ENCODE measurements around the gene PM20D1. TPM values are rescaled to one million over a fixed set of nuclear protein-coding genes. Genes with fewer than 3 reads are reported as not detected.
"Not testable (repeated sequence)": the region's sequence is repeated elsewhere in the genome, so short reads cannot be mapped to it uniquely, and the experiment has no call there.

The PM20D1 gene
- total RNA-seq, 1 donor: 0.42 TPM

DNA sequence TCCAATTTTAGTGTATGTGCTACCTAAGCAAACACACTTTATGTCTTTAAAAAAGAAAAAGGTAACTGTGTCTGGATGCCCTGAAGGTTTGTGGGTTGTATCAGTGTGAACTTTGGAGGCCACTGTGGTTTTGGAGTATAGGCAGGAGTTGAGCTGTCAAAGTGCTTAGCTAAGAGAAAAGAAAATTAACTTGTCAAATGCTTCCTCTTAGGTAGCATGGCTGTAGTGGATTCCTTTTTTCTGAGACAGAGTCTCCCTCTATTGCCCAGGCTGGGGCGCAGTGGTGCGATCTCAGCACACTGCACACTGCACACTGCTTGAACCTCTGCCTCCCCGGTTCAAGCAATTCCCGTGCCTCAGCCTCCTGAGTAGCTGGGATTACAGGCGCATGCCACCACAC lies 25.8 kb downstream of the PM20D1 start:
- no peak overlapping the region for H3K4me3 ChIP-seq (ENCODE audit: low read length)
- no peaks in the 10 kb centered on the region for H3K4me1 ChIP-seq (ENCODE audit: insufficient read depth, low read length)
- H3K27me3 ChIP-seq (ENCODE audit: insufficient read depth, low read length): no peaks in the 10 kb centered on the region
- no peaks in the 10 kb centered on the region for H3K9me3 ChIP-seq (ENCODE audit: low read depth, low read length)

DNA sequence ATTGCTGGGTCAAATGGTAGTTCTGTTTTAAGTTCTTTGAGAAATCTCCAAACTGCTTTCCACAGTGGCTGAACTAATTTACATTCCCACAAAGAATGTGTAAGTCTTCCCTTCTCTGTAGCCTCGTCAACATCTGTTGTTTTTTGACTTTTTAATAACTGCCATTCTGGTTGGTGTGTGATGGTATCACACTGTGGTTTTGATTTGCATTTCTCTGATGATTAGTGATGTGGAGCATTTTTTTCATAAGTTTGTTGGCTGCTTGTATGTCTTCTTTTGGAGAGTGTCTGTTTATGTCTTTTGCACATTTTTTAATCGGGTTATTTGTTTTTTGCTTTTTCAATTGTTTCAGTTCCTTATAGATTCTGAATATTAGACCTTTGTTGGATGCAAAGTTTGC lies 26.7 kb downstream of the PM20D1 start:
- not testable (repeated sequence) for H3K4me3 ChIP-seq (ENCODE audit: low read length); H3K4me1 ChIP-seq (ENCODE audit: insufficient read depth, low read length); H3K27me3 ChIP-seq (ENCODE audit: insufficient read depth, low read length); H3K9me3 ChIP-seq (ENCODE audit: low read depth, low read length)

GRCh38 chr1:205822397-205822796 lies 27.5 kb downstream of the PM20D1 start:
- Histone ChIP-seq H3K27me3 (ENCODE audit: insufficient read depth, low read length) (no peaks in the 10 kb centered on the region), H3K4me1 (ENCODE audit: insufficient read depth, low read length) (no peaks in the 10 kb centered on the region), H3K9me3 (ENCODE audit: low read depth, low read length) (no peaks in the 10 kb centered on the region), H3K4me3 (ENCODE audit: low read length) (no peak overlapping the region)

- Histone ChIP-seq H3K27me3 (ENCODE audit: insufficient read depth, low read length) (peaks cover 13% of the 10 kb centered on the region), H3K4me3 (ENCODE audit: low read length) (no peak overlapping the region)
Observed at GRCh38 chr1:205817988-205818387, 31.9 kb downstream of the PM20D1 start.

DNA sequence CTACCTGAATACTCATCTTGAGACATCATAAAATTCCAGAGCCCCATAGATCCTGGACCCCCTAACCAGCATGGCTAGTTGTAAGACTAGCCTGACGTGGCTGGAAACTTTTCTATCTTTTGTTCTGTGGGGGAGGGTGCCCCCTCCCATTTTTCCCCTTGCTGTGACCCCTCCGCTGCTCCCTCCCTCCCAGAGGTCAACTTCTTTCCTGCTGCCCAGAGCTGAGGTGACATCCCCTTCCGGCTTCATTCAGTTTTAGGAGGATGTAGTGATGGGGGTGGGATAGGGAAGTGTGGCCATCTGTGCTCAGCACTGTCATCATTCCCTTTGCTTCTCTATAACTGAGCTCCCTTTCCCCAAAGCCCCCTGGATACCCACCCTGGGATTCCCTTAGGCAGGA lies 32.6 kb downstream of the PM20D1 start:
- no peak overlapping the region for H3K4me3 ChIP-seq (ENCODE audit: low read length)
- peaks cover 11% of the 10 kb centered on the region for H3K4me1 ChIP-seq (ENCODE audit: insufficient read depth, low read length)
- no peaks in the 10 kb centered on the region for H3K9me3 ChIP-seq (ENCODE audit: low read depth, low read length)
- H3K27me3 ChIP-seq (ENCODE audit: insufficient read depth, low read length): peaks cover 13% of the 10 kb centered on the region

More at GRCh38 chr1:205817988-205818387, 31.9 kb downstream of the PM20D1 start:
- peaks cover 9% of the 10 kb centered on the region for H3K4me1 ChIP-seq (ENCODE audit: insufficient read depth, low read length)
- H3K9me3 ChIP-seq (ENCODE audit: low read depth, low read length): no peaks in the 10 kb centered on the region

GRCh38 chr1:205813755-205814058 lies 36.2 kb downstream of the PM20D1 start:
- H3K27me3 ChIP-seq (ENCODE audit: insufficient read depth, low read length): peaks cover 13% of the 10 kb centered on the region
- peaks cover 33% of the 10 kb centered on the region for H3K4me1 ChIP-seq (ENCODE audit: insufficient read depth, low read length)
- peak overlapping the region; percentile 70 for H3K4me3 ChIP-seq (ENCODE audit: low read length)
- no peaks in the 10 kb centered on the region for H3K9me3 ChIP-seq (ENCODE audit: low read depth, low read length)

DNA sequence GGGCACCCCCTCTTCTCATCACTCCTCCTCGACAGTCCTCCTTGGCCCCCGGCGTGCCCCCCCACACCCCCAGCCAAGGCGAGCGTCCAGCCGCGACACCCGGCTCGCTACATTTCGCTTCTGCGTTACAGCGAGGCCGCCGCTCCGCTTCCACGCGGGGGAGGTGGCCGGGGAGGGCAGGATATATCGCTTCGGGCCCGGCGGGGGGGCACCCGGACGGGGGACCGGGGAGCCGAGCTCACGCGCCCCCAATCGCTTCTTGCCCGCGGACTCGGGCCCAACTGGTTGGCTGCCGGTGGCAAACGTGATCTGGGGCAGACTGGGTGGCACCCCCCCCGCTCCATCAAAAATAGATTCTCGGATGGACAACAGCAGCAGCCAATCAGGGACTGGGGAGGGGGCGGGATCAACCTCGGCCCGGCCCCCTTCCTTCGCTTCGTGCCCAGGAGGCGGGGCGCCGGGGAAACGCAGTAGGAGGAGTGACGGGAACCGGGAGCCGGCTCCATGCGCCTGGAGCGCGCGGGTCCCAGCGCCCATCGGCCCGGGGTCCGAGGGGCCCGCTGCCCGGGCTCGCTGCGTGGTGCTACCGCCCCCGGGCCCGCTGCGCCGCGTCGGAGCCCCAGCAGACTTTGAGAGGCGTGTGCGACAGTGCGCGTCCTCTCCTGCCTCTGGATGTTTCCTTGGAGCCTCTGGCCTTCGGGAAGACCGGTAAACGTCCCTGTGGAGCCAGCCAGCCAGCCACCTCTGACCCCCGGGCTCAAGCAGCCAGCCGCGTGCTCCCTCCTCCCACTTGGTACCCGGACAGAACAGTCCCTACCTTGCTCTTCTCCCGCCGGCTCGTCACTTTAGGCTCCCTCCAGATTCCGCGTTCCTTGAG lies 36.8 kb downstream of the PM20D1 start, which contains the start of gene SLC41A1:
Gene SLC41A1, minus strand, starts transcription at position 321 of the 877 bp plus-strand sequence. CDS start 2,757 bp downstream, outside the sequence.
- H3K27me3 ChIP-seq (ENCODE audit: insufficient read depth, low read length): peaks cover 13% of the 10 kb centered on the region
- H3K9me3 ChIP-seq (ENCODE audit: low read depth, low read length): no peaks in the 10 kb centered on the region
- peak within 1 kb of the TSS; percentile 70 for H3K4me3 ChIP-seq (ENCODE audit: low read length)
- H3K4me1 ChIP-seq (ENCODE audit: insufficient read depth, low read length): peaks cover 33% of the 10 kb centered on the region

GRCh38 chr1:205812271-205812877 lies 37.6 kb downstream of the PM20D1 start:
- no peaks in the 10 kb centered on the region for H3K9me3 ChIP-seq (ENCODE audit: low read depth, low read length)
- peak overlapping the region; percentile 70 for H3K4me3 ChIP-seq (ENCODE audit: low read length)
- H3K4me1 ChIP-seq (ENCODE audit: insufficient read depth, low read length): peaks cover 33% of the 10 kb centered on the region
- H3K27me3 ChIP-seq (ENCODE audit: insufficient read depth, low read length): peaks cover 13% of the 10 kb centered on the region

- no peaks in the 10 kb centered on the region for H3K9me3 ChIP-seq (ENCODE audit: low read depth, low read length)
- peaks cover 13% of the 10 kb centered on the region for H3K27me3 ChIP-seq (ENCODE audit: insufficient read depth, low read length)
- peaks cover 39% of the 10 kb centered on the region for H3K4me1 ChIP-seq (ENCODE audit: insufficient read depth, low read length)
- H3K4me3 ChIP-seq (ENCODE audit: low read length): no peak overlapping the region
Observed at GRCh38 chr1:205811660-205812059, 38.3 kb downstream of the PM20D1 start.

DNA sequence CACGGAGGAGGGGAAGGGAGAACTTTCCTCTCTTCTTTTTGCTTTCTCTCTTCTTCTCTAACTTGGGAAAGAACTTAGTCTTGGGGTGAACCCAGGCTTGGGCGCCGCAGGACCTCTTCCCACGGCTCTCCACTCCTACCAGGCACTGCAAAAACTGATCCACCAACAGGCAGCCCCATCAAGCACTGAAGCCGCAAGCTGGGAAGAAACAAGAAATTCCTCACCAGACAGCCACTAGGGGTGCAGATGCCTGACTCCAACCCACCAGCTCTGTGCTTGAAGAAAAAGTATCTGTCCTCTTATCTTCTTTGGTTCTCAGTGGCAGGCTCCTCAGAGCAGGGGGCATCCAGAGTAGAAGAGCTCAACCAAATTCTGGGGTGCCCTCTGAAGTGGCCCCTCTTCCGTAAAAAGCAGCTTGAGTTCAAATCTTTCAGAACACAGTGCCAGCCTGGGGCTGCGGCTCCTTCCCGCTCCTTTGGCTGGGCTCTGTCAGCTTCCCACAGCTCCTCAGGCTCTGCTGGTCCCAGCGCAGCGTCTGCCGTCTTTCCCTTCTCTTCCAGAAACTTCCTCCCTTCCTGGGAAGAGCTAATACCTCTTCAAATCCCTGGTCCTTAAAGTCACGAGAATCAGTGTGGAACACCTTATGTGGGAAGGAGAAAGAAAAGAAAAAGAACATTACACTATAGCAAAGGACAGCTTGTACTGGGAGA lies 39.3 kb downstream of the PM20D1 start:
- H3K4me1 ChIP-seq (ENCODE audit: insufficient read depth, low read length): peaks cover 49% of the 10 kb centered on the region
- no peaks in the 10 kb centered on the region for H3K9me3 ChIP-seq (ENCODE audit: low read depth, low read length)
- H3K27me3 ChIP-seq (ENCODE audit: insufficient read depth, low read length): peaks cover 13% of the 10 kb centered on the region
- H3K4me3 ChIP-seq (ENCODE audit: low read length): no peak overlapping the region

DNA sequence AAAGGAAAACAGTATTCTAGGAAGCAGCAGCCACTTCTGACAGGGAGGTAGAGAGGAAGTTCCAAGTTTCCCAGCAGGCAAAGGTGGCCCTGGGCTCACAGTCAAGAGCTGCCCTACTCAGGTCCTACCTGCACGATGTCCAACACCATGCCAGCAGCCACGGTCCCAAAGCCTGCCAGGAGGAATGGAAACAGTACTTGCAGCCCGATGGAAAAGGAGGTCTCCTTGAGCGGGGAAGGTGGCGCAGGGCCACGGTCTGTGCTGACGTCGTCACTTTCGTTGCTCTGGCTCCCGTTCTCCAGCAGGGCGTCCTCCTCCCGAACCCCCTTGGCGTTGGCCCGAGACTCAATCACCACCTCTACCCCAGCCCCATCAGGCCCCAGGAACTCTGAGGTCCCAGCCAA lies 40.0 kb downstream of the PM20D1 start:
- Histone ChIP-seq H3K4me1 (ENCODE audit: insufficient read depth, low read length) (peaks cover 56% of the 10 kb centered on the region), H3K9me3 (ENCODE audit: low read depth, low read length) (no peaks in the 10 kb centered on the region), H3K4me3 (ENCODE audit: low read length) (no peak overlapping the region), H3K27me3 (ENCODE audit: insufficient read depth, low read length) (peaks cover 13% of the 10 kb centered on the region)

- Histone ChIP-seq H3K9me3 (ENCODE audit: low read depth, low read length) (no peaks in the 10 kb centered on the region), H3K27me3 (ENCODE audit: insufficient read depth, low read length) (peaks cover 8% of the 10 kb centered on the region), H3K4me3 (ENCODE audit: low read length) (no peak overlapping the region), H3K4me1 (ENCODE audit: insufficient read depth, low read length) (peaks cover 57% of the 10 kb centered on the region)
Observed at GRCh38 chr1:205809469-205809868, 40.5 kb downstream of the PM20D1 start.

GRCh38 chr1:205805082-205805711 lies 44.7 kb downstream of the PM20D1 start:
- H3K4me3 ChIP-seq (ENCODE audit: low read length): no peak overlapping the region
- no peaks in the 10 kb centered on the region for H3K27me3 ChIP-seq (ENCODE audit: insufficient read depth, low read length)
- H3K4me1 ChIP-seq (ENCODE audit: insufficient read depth, low read length): peaks cover 33% of the 10 kb centered on the region
- H3K9me3 ChIP-seq (ENCODE audit: low read depth, low read length): no peaks in the 10 kb centered on the region

GRCh38 chr1:205804605-205805004 lies 45.3 kb downstream of the PM20D1 start:
- H3K27me3 ChIP-seq (ENCODE audit: insufficient read depth, low read length): no peaks in the 10 kb centered on the region
- no peaks in the 10 kb centered on the region for H3K9me3 ChIP-seq (ENCODE audit: low read depth, low read length)
- H3K4me1 ChIP-seq (ENCODE audit: insufficient read depth, low read length): peaks cover 29% of the 10 kb centered on the region
- no peak overlapping the region for H3K4me3 ChIP-seq (ENCODE audit: low read length)

- Histone ChIP-seq H3K27me3 (ENCODE audit: insufficient read depth, low read length) (no peaks in the 10 kb centered on the region), H3K4me1 (ENCODE audit: insufficient read depth, low read length) (peaks cover 24% of the 10 kb centered on the region), H3K4me3 (ENCODE audit: low read length) (no peak overlapping the region), H3K9me3 (ENCODE audit: low read depth, low read length) (no peaks in the 10 kb centered on the region)
Observed at GRCh38 chr1:205803986-205804385, 45.9 kb downstream of the PM20D1 start.

Data from mononuclear cell (primary cell).